Measurements from ENCODE around the gene ADK. TPM values are rescaled to one million over a fixed set of nuclear protein-coding genes. Genes with fewer than 3 reads are reported as not detected.
"Not testable (repeated sequence)": the region's sequence is repeated elsewhere in the genome, so short reads cannot be mapped to it uniquely, and the experiment has no call there.

Gene ADK
- total RNA-seq, 1 donor from 2014 or later = 47.0 TPM

DNA sequence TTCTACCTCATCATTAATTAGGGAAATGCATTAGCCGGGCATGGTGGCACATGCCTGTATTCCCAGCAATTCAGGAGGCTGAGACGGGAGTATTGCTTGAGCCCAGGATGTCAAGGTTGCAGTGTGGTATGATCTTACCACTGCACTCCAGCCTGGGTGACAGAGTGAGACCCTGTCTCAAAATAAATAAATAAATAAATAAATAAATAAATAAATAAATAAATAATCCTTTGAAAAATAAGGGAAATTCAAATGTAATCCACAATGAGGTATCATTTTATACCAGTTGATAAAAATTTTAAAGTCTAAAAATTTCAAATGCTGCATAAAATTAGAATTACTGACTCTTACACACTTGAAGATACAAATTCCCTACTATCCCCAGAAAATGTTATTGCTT is 334.3 kb downstream of the ADK start:
- H3K27ac Mint-ChIP-seq (ENCODE audit: unreplicated experiment) = no peak overlapping the region

DNA sequence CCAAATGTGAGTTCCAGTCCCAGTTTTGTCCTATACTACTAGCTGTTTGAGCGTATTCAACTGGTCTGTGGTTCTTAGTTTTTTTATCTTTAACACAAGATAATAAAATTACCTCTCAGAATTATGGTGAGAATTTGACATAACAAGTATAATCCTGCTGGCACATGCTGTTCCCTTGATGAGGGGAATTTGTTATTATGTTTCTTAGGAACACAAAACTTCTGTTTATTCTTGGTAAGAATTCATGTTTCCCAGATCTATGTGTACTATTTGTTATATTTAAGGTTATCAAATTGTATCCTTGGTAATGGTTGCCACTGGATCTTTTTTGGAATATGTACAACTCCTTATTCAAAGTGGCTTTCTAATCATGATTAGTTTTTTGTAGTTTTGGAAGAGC is 335.6 kb downstream of the ADK start:
- peaks cover 13% of the 10 kb centered on the region for H3K36me3 Mint-ChIP-seq (ENCODE audit: unreplicated experiment)
- no peaks in the 10 kb centered on the region for H3K27me3 Mint-ChIP-seq (ENCODE audit: unreplicated experiment)
- H3K9me3 Mint-ChIP-seq (ENCODE audit: unreplicated experiment) = peaks cover 11% of the 10 kb centered on the region
- H3K4me3 Mint-ChIP-seq (ENCODE audit: unreplicated experiment) = no peak overlapping the region
- H3K27ac Mint-ChIP-seq (ENCODE audit: unreplicated experiment) = no peak overlapping the region
- TF ChIP-seq, protein P1, sequence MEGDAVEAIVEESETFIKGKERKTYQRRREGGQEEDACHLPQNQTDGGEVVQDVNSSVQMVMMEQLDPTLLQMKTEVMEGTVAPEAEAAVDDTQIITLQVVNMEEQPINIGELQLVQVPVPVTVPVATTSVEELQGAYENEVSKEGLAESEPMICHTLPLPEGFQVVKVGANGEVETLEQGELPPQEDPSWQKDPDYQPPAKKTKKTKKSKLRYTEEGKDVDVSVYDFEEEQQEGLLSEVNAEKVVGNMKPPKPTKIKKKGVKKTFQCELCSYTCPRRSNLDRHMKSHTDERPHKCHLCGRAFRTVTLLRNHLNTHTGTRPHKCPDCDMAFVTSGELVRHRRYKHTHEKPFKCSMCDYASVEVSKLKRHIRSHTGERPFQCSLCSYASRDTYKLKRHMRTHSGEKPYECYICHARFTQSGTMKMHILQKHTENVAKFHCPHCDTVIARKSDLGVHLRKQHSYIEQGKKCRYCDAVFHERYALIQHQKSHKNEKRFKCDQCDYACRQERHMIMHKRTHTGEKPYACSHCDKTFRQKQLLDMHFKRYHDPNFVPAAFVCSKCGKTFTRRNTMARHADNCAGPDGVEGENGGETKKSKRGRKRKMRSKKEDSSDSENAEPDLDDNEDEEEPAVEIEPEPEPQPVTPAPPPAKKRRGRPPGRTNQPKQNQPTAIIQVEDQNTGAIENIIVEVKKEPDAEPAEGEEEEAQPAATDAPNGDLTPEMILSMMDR (IDR thresholded peaks at IDR 0.05) = no peak
- no peaks in the 10 kb centered on the region for H3K4me1 Mint-ChIP-seq (ENCODE audit: unreplicated experiment)
- DNase-seq (ENCODE audit: extremely low spot score, unreplicated experiment) = no peak

More for the DNA sequence above, 334.3 kb downstream of the ADK start:
- peaks cover 16% of the 10 kb centered on the region for H3K9me3 Mint-ChIP-seq (ENCODE audit: unreplicated experiment)
- no peaks in the 10 kb centered on the region for H3K4me1 Mint-ChIP-seq (ENCODE audit: unreplicated experiment)
- peaks cover 17% of the 10 kb centered on the region for H3K36me3 Mint-ChIP-seq (ENCODE audit: unreplicated experiment)
- no peaks in the 10 kb centered on the region for H3K27me3 Mint-ChIP-seq (ENCODE audit: unreplicated experiment)
- no peak for DNase-seq (ENCODE audit: extremely low spot score, unreplicated experiment)
- no peak overlapping the region for H3K4me3 Mint-ChIP-seq (ENCODE audit: unreplicated experiment)
- TF ChIP-seq, protein P1 (IDR thresholded peaks at IDR 0.05) = no peak

DNA sequence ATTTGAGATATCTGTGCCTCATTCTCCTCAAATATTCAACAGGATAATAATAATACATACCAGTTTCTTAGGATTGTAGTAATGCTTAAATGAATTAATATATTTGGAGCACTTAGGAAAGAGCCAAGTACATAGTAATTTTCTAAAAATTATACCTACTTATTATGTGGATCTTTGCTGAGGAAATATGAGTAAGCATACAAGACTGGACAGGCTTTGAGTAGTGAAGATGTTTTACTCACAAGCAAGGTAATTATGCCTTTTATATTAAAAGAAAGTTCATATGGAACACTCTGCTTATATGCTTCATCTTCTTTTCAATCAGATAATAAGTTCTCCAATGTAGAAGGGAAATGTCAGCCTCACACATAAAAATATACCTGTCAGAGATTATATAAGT is 337.9 kb downstream of the ADK start:
- no peaks in the 10 kb centered on the region for H3K27me3 Mint-ChIP-seq (ENCODE audit: unreplicated experiment)
- TF ChIP-seq, protein P1 (IDR thresholded peaks at IDR 0.05) = no peak
- no peaks in the 10 kb centered on the region for H3K36me3 Mint-ChIP-seq (ENCODE audit: unreplicated experiment)
- H3K4me3 Mint-ChIP-seq (ENCODE audit: unreplicated experiment) = no peak overlapping the region
- no peak for DNase-seq (ENCODE audit: extremely low spot score, unreplicated experiment)
- H3K9me3 Mint-ChIP-seq (ENCODE audit: unreplicated experiment) = no peaks in the 10 kb centered on the region
- H3K27ac Mint-ChIP-seq (ENCODE audit: unreplicated experiment) = no peak overlapping the region
- no peaks in the 10 kb centered on the region for H3K4me1 Mint-ChIP-seq (ENCODE audit: unreplicated experiment)

DNA sequence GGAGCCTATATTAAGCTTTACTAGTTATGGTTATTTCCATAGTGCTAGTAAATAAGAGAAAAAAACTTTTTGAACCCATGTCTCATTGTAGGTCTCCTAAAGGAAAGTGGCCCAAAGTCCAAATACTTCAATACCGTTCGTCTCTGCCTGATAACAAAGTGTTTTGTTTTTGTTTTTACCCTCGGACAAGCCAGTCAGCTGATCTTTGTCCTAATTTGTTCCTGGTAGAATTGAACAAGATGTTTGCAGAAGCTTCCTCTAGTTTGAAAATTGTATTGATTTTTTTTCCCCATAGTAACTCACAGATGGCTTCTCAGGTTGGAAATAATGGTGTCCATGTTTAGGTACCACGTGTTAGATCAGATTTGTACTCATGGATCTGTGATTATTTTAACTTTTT is 339.5 kb downstream of the ADK start:
- Mint-ChIP-seq H3K4me3 (ENCODE audit: unreplicated experiment) (no peak overlapping the region), H3K4me1 (ENCODE audit: unreplicated experiment) (no peaks in the 10 kb centered on the region), H3K27me3 (ENCODE audit: unreplicated experiment) (no peaks in the 10 kb centered on the region), H3K36me3 (ENCODE audit: unreplicated experiment) (no peaks in the 10 kb centered on the region), H3K27ac (ENCODE audit: unreplicated experiment) (no peak overlapping the region), H3K9me3 (ENCODE audit: unreplicated experiment) (no peaks in the 10 kb centered on the region)
- no peak for DNase-seq (ENCODE audit: extremely low spot score, unreplicated experiment)
- TF ChIP-seq, protein P1 (IDR thresholded peaks at IDR 0.05) = no peak

DNA sequence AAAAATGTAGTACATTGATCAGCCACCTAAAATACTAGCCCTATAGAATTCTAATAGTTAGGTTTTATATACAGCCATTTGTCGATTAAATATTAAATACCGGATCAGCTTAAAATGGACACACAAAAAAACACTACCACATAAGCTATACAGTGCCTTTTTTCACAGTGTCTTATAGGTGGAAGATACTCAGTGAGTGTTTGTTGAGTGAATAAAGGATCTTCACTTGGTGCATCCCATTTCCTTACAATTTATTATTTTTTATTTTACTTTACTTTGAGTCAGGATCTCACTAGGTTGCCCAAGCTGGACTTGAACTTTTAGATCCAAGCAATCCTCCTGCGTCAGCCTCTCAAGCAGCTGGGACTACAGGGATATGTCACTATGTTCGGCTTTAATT is 340.0 kb downstream of the ADK start:
- TF ChIP-seq, protein P1 (IDR thresholded peaks at IDR 0.05) = no peak
- Mint-ChIP-seq H3K4me3 (ENCODE audit: unreplicated experiment) (no peak overlapping the region), H3K27me3 (ENCODE audit: unreplicated experiment) (no peaks in the 10 kb centered on the region), H3K36me3 (ENCODE audit: unreplicated experiment) (peaks cover 1% of the 10 kb centered on the region), H3K27ac (ENCODE audit: unreplicated experiment) (no peak overlapping the region), H3K4me1 (ENCODE audit: unreplicated experiment) (no peaks in the 10 kb centered on the region), H3K9me3 (ENCODE audit: unreplicated experiment) (no peaks in the 10 kb centered on the region)
- no peak for DNase-seq (ENCODE audit: extremely low spot score, unreplicated experiment)

DNA sequence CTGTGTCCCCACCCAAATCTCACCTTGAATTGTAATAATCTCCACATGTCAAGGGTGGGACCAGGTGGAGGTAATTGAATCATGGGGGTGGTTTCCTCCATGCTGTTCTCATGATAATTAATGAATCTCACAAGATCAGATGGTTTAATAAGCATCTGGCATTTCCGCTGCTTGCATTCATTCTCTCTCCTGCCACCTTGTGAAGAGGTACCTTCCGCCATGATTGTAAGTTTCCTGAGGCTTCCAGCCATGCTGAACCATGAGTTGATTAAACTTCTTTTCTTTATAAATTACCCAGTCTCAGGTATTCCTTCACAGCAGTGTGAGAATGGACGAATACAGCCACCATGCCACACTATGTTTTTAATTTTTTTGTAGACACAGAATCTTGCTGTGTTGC is 345.3 kb downstream of the ADK start:
- not testable (repeated sequence) for H3K9me3 Mint-ChIP-seq (ENCODE audit: unreplicated experiment); H3K4me3 Mint-ChIP-seq (ENCODE audit: unreplicated experiment); H3K27ac Mint-ChIP-seq (ENCODE audit: unreplicated experiment); H3K36me3 Mint-ChIP-seq (ENCODE audit: unreplicated experiment); H3K27me3 Mint-ChIP-seq (ENCODE audit: unreplicated experiment); DNase-seq (ENCODE audit: extremely low spot score, unreplicated experiment)
- peaks cover 17% of the 10 kb centered on the region for H3K4me1 Mint-ChIP-seq (ENCODE audit: unreplicated experiment)

DNA sequence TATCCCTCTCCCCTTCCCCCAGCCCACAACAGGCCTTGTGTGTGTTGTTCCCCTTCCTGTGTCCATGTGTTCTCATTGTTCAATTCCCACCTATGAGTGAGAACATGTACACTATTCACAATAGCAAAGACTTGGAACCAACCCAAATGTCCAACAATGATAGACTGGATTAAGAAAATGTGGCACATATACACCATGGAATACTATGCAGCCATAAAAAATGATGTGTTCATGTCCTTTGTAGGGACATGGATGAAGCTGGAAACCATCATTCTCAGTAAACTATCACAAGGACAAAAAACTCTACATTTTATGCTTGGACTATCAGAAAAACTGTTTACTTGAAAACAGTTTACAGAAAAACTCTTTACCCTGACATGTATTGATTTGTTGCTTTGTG is 347.6 kb downstream of the ADK start:
- not testable (repeated sequence) for H3K27me3 Mint-ChIP-seq (ENCODE audit: unreplicated experiment); H3K4me3 Mint-ChIP-seq (ENCODE audit: unreplicated experiment); H3K36me3 Mint-ChIP-seq (ENCODE audit: unreplicated experiment); H3K27ac Mint-ChIP-seq (ENCODE audit: unreplicated experiment); H3K9me3 Mint-ChIP-seq (ENCODE audit: unreplicated experiment); DNase-seq (ENCODE audit: extremely low spot score, unreplicated experiment)
- peaks cover 36% of the 10 kb centered on the region for H3K4me1 Mint-ChIP-seq (ENCODE audit: unreplicated experiment)
